Omental fat pad (tissue), 4 donors: Measurements from ENCODE around the gene SLC51B. TPM values are rescaled to one million over a fixed set of nuclear protein-coding genes. Genes with fewer than 3 reads are reported as not detected.

Experiments used
- ATAC-seq: fragments of 150-250 bp; one replicate; pipeline ENCODE4 v1.9.1; 2016; ENCODE audit warnings: mild to moderate bottlenecking, moderate library complexity; ENCODE audit not compliant: low FRiP score
- DNase-seq: peaks from one replicate; pipeline ENCODE4 v3.0.0-alpha.2; 2019; ENCODE audit warnings: low spot score
- CTCF ChIP-seq, 3 donors: fragments of 450-650 bp; IDR thresholded peaks; one replicate each; pipeline ENCODE4 v1.5.1; 2016 to 2017; ENCODE audit warnings: antibody characterized with exemption in 3 of 3, mild to moderate bottlenecking in 3 of 3, moderate library complexity in 2 of 3
- total RNA-seq, 4 donors: library from RNA; depleted of rRNA; stranded (reverse); fragments of >200 nt; gene quantifications; one replicate each; pipeline ENCODE4 v1.1.0, GENCODE V29; 2016

The SLC51B gene
- total RNA-seq, 4 donors from 2014 or later, result not detected

- ATAC-seq, result no peak
- no peak for TF ChIP-seq CTCF (IDR thresholded peaks at IDR 0.05)
- no peak for DNase-seq
These were observed 20.9 kb downstream of the SLC51B start for GRCh38 chr15:65066001-65066634.

GRCh38 chr15:65066635-65067316 lies 21.6 kb downstream of the SLC51B start:
- ATAC-seq, result no peak
- TF ChIP-seq CTCF (IDR thresholded peaks at IDR 0.05), result no peak
- no peak for DNase-seq

GRCh38 chr15:65067317-65067644 lies 22.1 kb downstream of the SLC51B start:
- TF ChIP-seq CTCF (IDR thresholded peaks at IDR 0.05), result no peak
- no peak for ATAC-seq

GRCh38 chr15:65067645-65068402 lies 22.6 kb downstream of the SLC51B start, which contains the start of gene RASL12:
TSS of gene RASL12 (minus strand) at chr15:65067991. CDS start at chr15:65067835, 156 bp downstream.
- DNase-seq (no peak), ATAC-seq (no peak)
- no peak for TF ChIP-seq CTCF (IDR thresholded peaks at IDR 0.05)

More at GRCh38 chr15:65067317-65067644, 22.1 kb downstream of the SLC51B start:
- no peak for DNase-seq

- DNase-seq, result no peak
- no peak for ATAC-seq
- TF ChIP-seq CTCF (IDR thresholded peaks at IDR 0.05), result no peak
These were observed 23.2 kb downstream of the SLC51B start for GRCh38 chr15:65068403-65068788.

- no peak for TF ChIP-seq CTCF (IDR thresholded peaks at IDR 0.05)
- DNase-seq (no peak), ATAC-seq (peak; percentile 36)
These were observed 24.0 kb downstream of the SLC51B start for GRCh38 chr15:65069179-65069578.
